HFFc6 (cell line): Measurements from ENCODE around the gene CDC20. TPM values are rescaled to one million over a fixed set of nuclear protein-coding genes. Genes with fewer than 3 reads are reported as not detected.

ENCODE experiments used
- DNase-seq: peaks from one replicate; pipeline ENCODE4 v3.0.0-alpha.2; 2018
- H3K27ac Mint-ChIP-seq: 2 replicates; pipeline ENCODE4 v1.8.0; 2020; ENCODE audit warnings: mild to moderate bottlenecking, mixed read lengths
- H3K27me3 Mint-ChIP-seq: 2 replicates; pipeline ENCODE4 v1.8.0; 2021; ENCODE audit warnings: mild to moderate bottlenecking, moderate library complexity, mixed read lengths; ENCODE audit not compliant: insufficient read depth
- H3K36me3 Mint-ChIP-seq: 2 replicates; pipeline ENCODE4 v1.8.0; 2021; ENCODE audit warnings: low read depth, mixed read lengths
- H3K4me1 Mint-ChIP-seq: 2 replicates; pipeline ENCODE4 v1.8.0; 2020; ENCODE audit warnings: low read depth, mixed read lengths
- H3K4me3 Mint-ChIP-seq: 2 replicates; pipeline ENCODE4 v1.8.0; 2020; ENCODE audit warnings: mild to moderate bottlenecking, moderate library complexity, mixed read lengths
- H3K9me3 Mint-ChIP-seq: 2 replicates; pipeline ENCODE4 v1.8.0; 2020; ENCODE audit warnings: mild to moderate bottlenecking, mixed read lengths
- total RNA-seq, 6 experiments: library from RNA; stranded (reverse); fragmentation: NEBNext Ultra II Directional; extraction: Animal tissue kit (Norgen Biotek cat#: 25700); gene quantifications; 2 replicates in 1 of 6; 3 replicates in 5 of 6; pipeline ENCODE4 v1.2.3, GENCODE V29; 2021
- TF ChIP-seq, protein P1 (sequence below): fragments of 200-600 bp; sonication (generic); IDR thresholded peaks from 2 replicates; pipeline ENCODE4 v1.5.0; 2021; ENCODE audit warnings: antibody characterized with exemption, mild to moderate bottlenecking

The CDC20 gene
- total RNA-seq, 6 experiments from 2014 or later: 87.0 to 221 (median 183) TPM

DNA sequence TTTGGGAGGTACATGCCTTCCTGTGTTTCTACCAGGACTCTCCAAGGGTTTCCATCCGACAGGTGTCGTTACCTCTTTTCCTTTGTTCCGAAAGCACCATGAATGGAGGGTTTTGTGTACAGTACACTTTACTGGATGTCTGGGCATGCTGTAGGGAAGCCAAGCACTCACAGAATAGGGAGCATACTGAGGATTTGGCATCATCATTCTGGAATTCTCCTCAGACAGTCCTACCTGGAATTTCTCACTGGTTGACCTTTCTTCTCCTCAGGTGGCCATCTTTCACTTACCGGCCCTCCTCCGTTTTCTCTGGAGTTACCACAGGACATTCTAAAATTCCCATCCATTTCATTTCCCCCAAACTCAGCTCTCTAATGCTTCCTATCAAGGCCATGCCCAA is 27.1 kb upstream of the CDC20 start:
- Mint-ChIP-seq H3K9me3 (0 out of 2 replicates have a peak, but pooled peaks cover 8% of the 10 kb centered on the region), H3K36me3 (peaks cover 5% of the 10 kb centered on the region; the same call in 1 of the 2 replicates)

DNA sequence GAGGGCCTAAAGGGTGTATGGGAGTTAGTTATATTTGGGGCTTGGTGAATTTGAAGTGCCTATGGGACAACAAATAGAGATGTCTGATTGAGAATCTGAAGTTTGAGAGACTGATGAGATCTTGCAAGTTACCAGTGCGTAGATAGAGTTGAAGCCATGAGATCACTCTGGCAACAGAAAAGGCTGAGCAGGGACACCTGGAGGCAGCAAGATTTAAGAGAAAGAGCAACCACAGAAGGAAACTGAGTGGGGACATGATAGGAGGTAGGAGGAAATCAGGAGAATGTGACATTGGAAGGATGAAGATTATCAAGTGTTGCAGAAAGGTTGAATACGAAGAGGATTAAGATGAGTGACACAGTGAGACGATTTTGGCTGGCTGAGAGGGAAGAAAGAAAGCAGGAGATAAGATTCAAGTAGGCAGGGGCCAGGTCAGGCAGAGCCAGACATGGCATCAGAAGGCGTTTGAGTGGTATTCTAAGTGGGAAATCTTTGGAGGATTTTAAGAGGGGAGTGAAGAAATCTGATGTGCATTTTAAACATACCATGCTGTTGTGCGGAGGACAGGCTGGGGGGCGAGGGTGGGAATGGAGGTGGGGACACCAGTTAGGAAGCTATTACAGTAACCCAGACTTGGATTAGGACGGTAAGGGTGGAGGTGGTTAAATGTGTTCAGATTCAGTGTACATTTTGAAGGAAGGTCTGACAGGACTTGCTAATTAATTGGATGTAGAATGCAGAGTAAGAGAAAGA is 24.2 kb upstream of the CDC20 start:
- TF ChIP-seq, protein P1, sequence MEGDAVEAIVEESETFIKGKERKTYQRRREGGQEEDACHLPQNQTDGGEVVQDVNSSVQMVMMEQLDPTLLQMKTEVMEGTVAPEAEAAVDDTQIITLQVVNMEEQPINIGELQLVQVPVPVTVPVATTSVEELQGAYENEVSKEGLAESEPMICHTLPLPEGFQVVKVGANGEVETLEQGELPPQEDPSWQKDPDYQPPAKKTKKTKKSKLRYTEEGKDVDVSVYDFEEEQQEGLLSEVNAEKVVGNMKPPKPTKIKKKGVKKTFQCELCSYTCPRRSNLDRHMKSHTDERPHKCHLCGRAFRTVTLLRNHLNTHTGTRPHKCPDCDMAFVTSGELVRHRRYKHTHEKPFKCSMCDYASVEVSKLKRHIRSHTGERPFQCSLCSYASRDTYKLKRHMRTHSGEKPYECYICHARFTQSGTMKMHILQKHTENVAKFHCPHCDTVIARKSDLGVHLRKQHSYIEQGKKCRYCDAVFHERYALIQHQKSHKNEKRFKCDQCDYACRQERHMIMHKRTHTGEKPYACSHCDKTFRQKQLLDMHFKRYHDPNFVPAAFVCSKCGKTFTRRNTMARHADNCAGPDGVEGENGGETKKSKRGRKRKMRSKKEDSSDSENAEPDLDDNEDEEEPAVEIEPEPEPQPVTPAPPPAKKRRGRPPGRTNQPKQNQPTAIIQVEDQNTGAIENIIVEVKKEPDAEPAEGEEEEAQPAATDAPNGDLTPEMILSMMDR: no peak
- Mint-ChIP-seq H3K27me3 (peaks cover 17% of the 10 kb centered on the region), H3K27ac (no peak overlapping the region)

More for the DNA sequence above, 27.1 kb upstream of the CDC20 start:
- no peak for DNase-seq
- Mint-ChIP-seq H3K4me3 (no peak overlapping the region), H3K4me1 (peaks cover 22% of the 10 kb centered on the region), H3K27ac (no peak overlapping the region), H3K27me3 (peaks cover 7% of the 10 kb centered on the region)
- TF ChIP-seq, protein P1: no peak

DNA sequence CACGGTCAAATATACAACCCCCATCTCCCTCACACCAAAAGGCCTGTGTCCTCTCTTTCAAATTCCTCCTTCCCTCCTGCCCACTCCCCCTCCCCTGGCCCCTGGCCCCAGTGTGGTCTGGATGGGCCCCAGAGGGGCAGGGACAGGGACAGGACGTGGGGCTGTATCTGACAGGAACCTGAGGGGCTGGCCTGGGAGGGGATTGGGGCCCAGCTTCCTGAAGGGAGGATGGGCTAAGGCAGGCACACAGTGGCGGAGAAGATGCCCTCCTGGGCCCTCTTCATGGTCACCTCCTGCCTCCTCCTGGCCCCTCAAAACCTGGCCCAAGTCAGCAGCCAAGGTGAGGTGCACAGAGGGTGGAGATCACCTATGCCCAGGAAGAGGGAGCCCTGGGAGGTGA is 21.2 kb upstream of the CDC20 start, which contains the start of gene MPL:
Gene MPL, plus strand, starts transcription at position 231 of the 400 bp plus-strand sequence. Its CDS starts 31 bp downstream, at position 262.
- TF ChIP-seq, protein P1: no peak
- H3K4me3 Mint-ChIP-seq: no peak within 1 kb of the TSS
- H3K36me3 Mint-ChIP-seq: no peaks in the 10 kb centered on the region
- DNase-seq: no peak
- peaks cover 16% of the 10 kb centered on the region for H3K27me3 Mint-ChIP-seq
- H3K4me1 Mint-ChIP-seq: no peaks in the 10 kb centered on the region
- no peaks in the 10 kb centered on the region for H3K9me3 Mint-ChIP-seq
- H3K27ac Mint-ChIP-seq: no peak within 1 kb of the TSS

More for the DNA sequence above, 24.2 kb upstream of the CDC20 start:
- H3K36me3 Mint-ChIP-seq: no peaks in the 10 kb centered on the region
- DNase-seq: no peak
- H3K4me3 Mint-ChIP-seq: no peak overlapping the region
- peaks cover 12% of the 10 kb centered on the region for H3K4me1 Mint-ChIP-seq
- H3K9me3 Mint-ChIP-seq: no peaks in the 10 kb centered on the region

DNA sequence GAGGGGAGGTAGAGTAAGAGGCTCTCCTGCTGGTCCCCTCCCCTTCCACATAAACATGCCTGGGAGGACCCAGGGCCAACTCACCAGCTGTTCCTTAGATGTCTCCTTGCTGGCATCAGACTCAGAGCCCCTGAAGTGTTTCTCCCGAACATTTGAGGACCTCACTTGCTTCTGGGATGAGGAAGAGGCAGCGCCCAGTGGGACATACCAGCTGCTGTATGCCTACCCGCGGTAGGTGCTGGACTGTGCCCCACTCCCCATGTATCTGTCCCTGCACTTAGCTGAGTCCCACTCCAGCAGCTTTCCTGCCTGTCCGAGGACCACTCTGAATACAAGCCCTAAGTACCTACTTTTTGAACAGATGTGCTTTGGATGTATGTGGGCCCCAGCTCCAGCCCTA is 20.8 kb upstream of the CDC20 start:
- H3K27me3 Mint-ChIP-seq: peaks cover 16% of the 10 kb centered on the region
- H3K4me1 Mint-ChIP-seq: no peaks in the 10 kb centered on the region
- DNase-seq: no peak
- H3K4me3 Mint-ChIP-seq: no peak overlapping the region
- no peak overlapping the region for H3K27ac Mint-ChIP-seq
- H3K36me3 Mint-ChIP-seq: no peaks in the 10 kb centered on the region
- TF ChIP-seq, protein P1: no peak
- no peaks in the 10 kb centered on the region for H3K9me3 Mint-ChIP-seq

DNA sequence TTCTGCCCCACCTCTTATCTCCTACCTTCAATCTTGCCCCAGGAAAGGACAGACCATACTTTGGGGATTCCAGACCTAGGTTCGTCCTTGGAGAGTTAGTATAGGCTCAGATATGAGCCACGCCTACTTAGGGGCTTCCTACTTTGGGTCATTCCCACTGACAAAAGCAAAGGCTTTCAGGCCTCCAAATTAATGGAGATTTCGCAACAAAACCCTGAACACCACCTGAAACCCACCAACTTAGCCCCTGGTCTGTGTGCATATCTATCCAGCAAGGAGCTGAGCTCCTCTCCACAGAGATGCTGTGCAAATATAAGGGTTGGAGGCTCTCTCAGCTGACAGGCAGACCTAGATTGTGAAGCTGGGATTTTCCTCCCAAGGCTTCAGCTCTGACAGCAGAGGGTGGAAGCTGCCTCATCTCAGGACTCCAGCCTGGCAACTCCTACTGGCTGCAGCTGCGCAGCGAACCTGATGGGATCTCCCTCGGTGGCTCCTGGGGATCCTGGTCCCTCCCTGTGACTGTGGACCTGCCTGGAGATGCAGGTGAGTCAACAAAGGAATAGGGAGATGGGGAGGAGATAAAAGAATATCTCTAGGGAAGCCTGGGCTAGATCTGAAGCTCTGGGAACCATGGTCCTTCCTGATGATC is 19.1 kb upstream of the CDC20 start:
- Mint-ChIP-seq H3K4me3 (no peak overlapping the region), H3K27ac (no peak overlapping the region), H3K9me3 (no peaks in the 10 kb centered on the region), H3K4me1 (no peaks in the 10 kb centered on the region), H3K27me3 (peaks cover 16% of the 10 kb centered on the region), H3K36me3 (no peaks in the 10 kb centered on the region)
- TF ChIP-seq, protein P1: no peak
- DNase-seq: no peak
